CD4-positive, alpha-beta T cell treated with Interleukin-4 for 4 hours (primary cell): Measurements from ENCODE around the gene ATG7.

Source experiments
- DNase-seq: peaks from one replicate; pipeline ENCODE4 v3.0.0-alpha.2; 2020

Gene ATG7

DNA sequence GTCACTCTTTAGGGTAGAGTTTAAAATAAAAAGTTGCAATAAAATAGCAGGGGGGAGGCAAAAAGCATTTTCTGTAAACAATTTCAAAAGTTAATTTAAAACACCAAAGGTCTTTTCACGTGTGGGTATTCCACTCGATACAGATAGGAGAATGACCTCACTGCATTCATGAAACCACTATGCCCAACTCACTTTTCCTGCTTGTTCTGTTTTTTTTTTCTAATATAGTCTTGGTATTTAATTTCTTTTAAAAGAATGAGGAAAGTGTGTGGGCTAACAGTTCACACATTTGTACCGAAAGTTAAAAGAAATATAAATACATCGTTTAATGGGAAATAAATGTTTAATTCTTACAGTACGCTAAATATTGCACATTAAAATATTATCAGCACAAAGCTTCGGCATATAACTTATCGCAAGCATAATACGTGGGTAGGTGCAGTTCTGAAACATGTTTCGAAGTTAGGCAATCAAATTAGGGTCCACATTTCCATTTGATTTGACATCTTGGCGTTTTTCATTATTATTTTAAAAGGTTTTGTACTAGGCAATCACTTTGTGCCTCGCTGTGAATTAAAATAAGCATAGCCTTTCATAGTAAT, 330.1 kb downstream of the ATG7 start:
- no peak for DNase-seq

DNA sequence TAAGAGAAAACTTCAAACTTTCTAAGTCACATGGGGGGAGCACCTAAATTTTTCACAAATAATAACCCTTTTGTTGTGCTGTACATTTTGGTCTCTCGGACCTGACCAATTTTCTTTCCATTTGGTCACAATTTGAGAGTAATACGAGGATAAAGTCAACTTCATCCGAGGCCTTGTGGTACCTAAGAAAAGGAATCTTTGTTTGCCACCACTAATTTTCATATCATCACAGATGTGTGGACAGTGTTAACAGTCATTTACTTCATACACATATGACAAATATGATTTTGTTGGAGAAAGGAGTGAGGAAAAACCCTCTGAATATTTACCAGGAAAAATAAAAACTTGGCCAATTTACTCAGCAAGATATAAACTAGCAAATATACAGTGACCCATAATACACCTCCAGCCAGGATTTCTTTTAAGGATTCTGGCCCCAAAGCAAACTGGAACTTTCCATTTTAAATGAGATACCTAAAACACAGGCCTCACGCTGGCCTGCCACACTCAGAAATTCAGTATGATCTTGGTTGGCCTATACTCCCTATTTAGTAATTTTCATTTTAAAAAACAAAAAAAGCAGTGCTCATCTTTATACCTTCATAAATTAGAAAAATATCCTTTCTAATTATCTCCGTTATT, 330.8 kb downstream of the ATG7 start:
- DNase-seq = no peak

DNA sequence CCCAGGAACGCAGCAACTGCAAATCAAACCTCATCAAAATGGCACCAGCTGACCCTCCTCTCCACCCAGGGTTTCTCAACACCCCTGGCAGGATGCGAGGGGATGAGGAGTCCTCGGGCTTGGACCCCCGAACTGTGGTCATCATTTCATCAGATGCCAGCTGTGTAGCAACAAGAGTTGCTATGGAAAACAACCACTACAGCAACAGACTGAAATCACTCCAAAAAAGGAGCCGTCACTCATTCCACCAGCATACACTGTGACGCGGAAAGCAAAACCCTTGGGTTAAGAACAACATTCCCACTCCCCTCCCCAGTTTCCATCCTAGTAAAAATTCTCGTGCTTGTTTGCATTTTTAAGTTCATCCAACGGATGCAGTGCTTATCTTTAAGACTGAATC, 331.4 kb downstream of the ATG7 start:
- no peak for DNase-seq

DNA sequence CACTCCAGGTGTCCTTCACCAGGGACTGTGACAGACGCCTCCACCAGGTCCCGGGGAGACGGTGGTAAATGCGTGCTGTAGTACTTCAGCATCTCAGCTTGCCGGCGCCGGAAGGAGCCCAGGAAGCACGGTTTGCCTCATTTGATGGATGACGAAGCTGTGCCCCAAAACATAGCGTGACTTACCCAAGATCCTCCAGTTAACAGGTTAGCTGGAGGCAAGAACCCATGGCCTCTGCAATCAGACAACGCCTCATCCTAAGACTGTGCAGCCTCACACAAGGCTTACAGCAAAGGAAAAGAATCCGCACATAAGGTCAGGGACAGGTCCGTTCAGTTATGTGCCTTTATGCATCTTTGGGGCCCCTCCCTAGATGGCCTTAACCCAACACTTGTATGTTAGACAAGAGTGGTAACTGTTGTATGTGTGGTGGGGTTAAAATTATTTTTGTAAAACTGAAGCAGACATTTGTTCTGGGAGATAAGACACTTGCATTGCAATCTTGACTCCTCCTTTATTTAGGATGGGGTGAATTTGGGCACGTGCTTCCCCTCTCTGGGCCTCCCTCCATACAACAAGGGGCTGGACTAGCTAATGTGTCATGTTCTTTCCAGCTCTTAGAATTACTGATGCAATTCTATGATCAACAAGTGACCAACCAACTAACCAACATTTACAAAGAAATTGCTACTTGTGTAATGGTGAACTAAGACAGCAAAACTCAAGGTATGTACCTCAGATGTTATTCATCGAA, 332.1 kb downstream of the ATG7 start:
- DNase-seq = no peak

DNA sequence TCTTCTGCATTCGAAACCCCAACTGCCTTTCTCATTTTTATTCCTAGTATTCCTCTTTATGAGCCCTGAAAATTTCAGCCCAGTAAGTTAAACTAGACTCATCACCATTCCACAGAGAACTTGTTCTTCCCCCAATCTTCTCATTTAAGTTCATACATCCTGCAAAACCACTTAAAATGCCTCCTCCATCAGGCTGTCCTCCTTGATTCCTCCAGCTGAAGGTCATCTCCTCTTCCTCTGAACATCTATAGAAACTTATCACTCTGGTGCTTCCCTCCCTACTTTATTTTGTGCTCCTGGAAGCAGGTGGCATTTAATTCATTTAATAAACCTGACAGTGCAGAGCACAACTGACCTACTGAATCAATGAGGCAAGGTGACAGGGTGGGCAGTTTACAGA, 333.2 kb downstream of the ATG7 start:
- DNase-seq = no peak

DNA sequence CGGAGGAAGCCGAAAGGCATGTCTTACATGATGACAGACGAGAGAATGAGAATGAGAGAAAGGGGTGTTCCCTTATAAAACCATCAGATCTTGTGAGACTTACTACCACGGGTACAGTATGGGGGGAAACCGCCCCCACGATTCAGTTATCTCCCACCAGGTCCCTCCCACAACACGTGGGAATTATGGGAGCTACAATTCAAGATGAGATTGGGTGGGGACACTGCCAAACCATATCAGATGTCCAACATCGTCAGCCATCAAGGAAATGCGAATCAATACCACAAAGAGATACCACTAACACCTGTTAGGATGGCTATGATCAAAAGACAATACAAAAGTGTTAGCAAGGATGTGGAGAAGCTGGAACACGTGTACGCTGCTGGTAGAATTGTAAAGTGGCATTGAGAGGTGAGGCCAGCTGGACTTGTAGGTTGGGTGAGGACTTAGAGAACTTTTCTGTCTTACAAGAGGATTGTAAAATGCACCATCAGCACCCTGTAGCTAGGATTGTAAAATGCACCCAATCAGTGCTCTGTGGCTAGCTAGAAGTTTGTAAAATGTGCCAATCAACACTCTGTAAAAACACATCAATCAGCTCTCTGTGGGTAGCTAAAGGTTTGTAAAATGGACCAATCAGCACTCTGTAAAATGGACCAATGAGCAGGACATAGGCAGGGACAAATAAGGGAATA, 334.0 kb downstream of the ATG7 start:
- no peak for DNase-seq

DNA sequence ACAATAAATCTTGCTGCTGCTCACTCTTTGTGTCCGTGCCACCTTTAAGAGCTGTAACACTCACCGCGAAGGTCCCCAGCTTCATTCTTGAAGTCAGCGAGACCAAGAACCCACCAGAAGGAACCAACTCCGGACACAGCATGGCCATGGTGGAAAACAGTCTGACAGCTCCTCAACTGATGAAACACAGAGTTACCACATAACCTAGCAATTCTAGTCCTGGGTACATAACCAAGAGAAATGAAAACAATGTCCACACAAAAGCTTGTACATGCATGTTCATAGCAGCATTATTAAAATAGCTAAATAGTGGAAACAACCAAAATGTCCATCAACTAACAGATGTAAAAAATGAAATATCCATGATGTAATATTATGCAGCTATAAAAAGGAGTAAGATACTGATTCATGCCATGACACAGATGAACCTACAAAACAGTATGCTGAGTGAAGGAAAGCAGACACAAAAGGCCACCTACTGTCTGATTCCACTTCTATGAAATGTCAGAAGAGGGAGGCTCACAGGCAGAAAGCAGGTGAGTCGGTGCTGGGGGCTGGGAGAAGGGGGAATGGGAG, 334.8 kb downstream of the ATG7 start:
- DNase-seq = no peak
